Prostate gland (tissue), 2 donors: ENCODE measurements around the gene DUSP1.
"Not testable (repeated sequence)": the region's sequence is repeated elsewhere in the genome, so short reads cannot be mapped to it uniquely, and the experiment has no call there.

Experiments used
- CTCF ChIP-seq, 4 experiments: fragments of 200-600 bp in 2 of 4; fragments of 450-650 bp in 2 of 4; sonication (generic) in 2 of 4; IDR thresholded peaks; 1 replicate in 3 of 4; 2 replicates in 1 of 4; pipeline ENCODE4 v1.5.1; 2016 to 2019; ENCODE audit warnings: antibody characterized with exemption in 4 of 4, mild to moderate bottlenecking in 2 of 4, moderate library complexity in 2 of 4
- POLR2A ChIP-seq: fragments of 450-650 bp; IDR thresholded peaks from one replicate; pipeline ENCODE4 v1.6.1; 2016; ENCODE audit warnings: antibody characterized with exemption, mild to moderate bottlenecking
- POLR2AphosphoS5 ChIP-seq: sonication (generic); formaldehyde crosslinking; IDR thresholded peaks from one replicate; pipeline ENCODE4 v1.6.1; 2017; ENCODE audit warnings: antibody characterized with exemption

GRCh38 chr5:172787538-172787937 is 16.5 kb upstream of the DUSP1 start:
- TF ChIP-seq POLR2A; CTCF (IDR thresholded peaks at IDR 0.05); POLR2AphosphoS5: not testable (repeated sequence)
